ENCODE data around the gene REEP6. TPM values are rescaled to one million over a fixed set of nuclear protein-coding genes. Genes with fewer than 3 reads are reported as not detected.
"Not testable (repeated sequence)": the region's sequence is repeated elsewhere in the genome, so short reads cannot be mapped to it uniquely, and the experiment has no call there.

The REEP6 gene
- total and polyA plus RNA-seq, 11 donors, result 1.9 to 6.0 (median 3.6) TPM

DNA sequence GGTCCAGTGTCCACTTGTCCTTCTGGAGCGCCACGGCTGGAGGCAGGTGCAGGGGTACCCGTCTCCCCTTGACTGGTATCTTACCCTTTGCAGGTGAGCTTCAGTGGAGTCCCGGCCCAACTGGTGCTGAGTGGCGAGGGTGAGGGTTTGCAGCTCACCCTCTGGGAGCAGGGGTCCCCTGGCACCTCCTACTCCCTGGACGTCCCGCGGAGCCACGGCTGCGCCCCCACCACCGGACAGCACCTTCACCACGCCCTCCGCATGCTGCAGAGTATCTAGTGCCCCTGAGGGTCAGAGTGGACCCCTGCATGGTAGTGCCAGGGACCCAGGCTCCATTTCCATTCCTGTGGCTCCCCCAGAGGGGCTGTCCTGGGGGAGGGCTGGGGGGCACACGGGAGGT, 44.0 kb downstream of the REEP6 start:
- TF ChIP-seq, protein P1, sequence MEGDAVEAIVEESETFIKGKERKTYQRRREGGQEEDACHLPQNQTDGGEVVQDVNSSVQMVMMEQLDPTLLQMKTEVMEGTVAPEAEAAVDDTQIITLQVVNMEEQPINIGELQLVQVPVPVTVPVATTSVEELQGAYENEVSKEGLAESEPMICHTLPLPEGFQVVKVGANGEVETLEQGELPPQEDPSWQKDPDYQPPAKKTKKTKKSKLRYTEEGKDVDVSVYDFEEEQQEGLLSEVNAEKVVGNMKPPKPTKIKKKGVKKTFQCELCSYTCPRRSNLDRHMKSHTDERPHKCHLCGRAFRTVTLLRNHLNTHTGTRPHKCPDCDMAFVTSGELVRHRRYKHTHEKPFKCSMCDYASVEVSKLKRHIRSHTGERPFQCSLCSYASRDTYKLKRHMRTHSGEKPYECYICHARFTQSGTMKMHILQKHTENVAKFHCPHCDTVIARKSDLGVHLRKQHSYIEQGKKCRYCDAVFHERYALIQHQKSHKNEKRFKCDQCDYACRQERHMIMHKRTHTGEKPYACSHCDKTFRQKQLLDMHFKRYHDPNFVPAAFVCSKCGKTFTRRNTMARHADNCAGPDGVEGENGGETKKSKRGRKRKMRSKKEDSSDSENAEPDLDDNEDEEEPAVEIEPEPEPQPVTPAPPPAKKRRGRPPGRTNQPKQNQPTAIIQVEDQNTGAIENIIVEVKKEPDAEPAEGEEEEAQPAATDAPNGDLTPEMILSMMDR (IDR thresholded peaks at IDR 0.05), result no peak
- TF ChIP-seq POLR2A (IDR thresholded peaks at IDR 0.05), result no peak
- no peak overlapping the region for H3K4me3 ChIP-seq
- H3K27ac ChIP-seq, result no peak overlapping the region
- no peak for DNase-seq
- no peak for ATAC-seq
- intact Hi-C loops (cut with DNase I), result no loop called here
- H3K9me3 ChIP-seq, result no peaks in the 10 kb centered on the region
- H3K4me1 ChIP-seq, result peaks cover 0 to 10% (median 3%) of the 10 kb centered on the region in 12 donors
- H3K27me3 ChIP-seq, result peaks cover 0 to 23% (median 0%) of the 10 kb centered on the region in 9 donors
- H3K36me3 ChIP-seq, result no peaks in the 10 kb centered on the region
- 81 to 90% (median 89%) methylated on average over 12 to 14 of the region's 14 CpGs for WGBS, 4 donors

DNA sequence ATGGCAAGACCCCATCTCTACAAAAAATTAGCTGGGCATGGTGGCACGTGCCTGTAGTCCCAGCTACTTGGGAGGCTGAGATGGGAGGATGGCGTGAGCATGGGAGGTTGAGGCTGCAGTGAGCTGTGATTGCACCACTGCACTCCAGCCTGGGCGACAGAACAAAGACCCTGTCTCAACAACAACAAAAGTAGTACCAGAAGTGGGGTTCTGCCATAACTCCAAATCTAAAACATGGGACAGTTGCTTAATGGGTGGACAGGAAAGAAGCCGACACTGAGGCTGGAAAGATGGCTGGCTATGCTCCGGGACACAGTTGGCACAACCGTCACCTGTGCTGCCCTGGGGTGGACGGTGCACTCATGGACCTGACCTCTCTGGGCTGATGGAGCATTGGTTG, 44.7 kb downstream of the REEP6 start:
- H3K36me3 ChIP-seq; H3K9me3 ChIP-seq; intact Hi-C loops (cut with DNase I); ATAC-seq; H3K4me3 ChIP-seq; H3K27ac ChIP-seq; DNase-seq: not testable (repeated sequence)
- H3K27me3 ChIP-seq, result peaks cover 0 to 23% (median 0%) of the 10 kb centered on the region in 9 donors
- WGBS, 4 donors, result 89 to 94% (median 93%) methylated on average over 7 of the region's 7 CpGs
- peaks cover 0 to 17% (median 3%) of the 10 kb centered on the region in 12 donors for H3K4me1 ChIP-seq

DNA sequence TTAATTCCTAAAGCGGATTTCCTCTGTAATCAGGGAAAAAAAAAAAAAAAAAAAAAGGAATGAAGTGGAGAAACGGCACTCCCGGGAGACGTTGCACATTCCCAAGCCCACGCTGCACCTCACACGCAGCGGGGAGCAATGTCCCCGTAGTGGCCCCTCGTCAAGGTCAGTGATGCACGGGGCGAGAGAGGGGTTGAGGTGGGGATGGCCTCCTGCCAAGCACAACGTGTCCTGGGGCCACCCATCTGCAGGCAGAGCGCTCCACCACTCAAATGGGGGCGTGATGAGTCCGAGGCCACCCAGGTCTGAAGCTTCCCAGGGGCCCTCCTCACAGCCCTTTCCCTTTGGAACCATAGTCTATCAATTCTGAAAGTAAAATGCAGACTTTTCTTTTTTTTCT, 48.0 kb downstream of the REEP6 start:
- Histone ChIP-seq H3K27ac (no peak overlapping the region), H3K4me3 (no peak overlapping the region), H3K27me3 (peaks cover 0 to 36% (median 0%) of the 10 kb centered on the region in 9 donors), H3K4me1 (peaks cover 0 to 20% (median 3%) of the 10 kb centered on the region in 12 donors), H3K36me3 (no peaks in the 10 kb centered on the region), H3K9me3 (no peaks in the 10 kb centered on the region)
- DNase-seq (no peak), ATAC-seq (peak in 2 of 4 donors; percentile 20 to 27)
- 13 to 22% (median 18%) methylated on average over 15 of the region's 15 CpGs for WGBS, 4 donors
- intact Hi-C loops (cut with DNase I), result no loop called here
- no peak for TF ChIP-seq POLR2A (IDR thresholded peaks at IDR 0.05)
- TF ChIP-seq, protein P1 (IDR thresholded peaks at IDR 0.05), result no peak

DNA sequence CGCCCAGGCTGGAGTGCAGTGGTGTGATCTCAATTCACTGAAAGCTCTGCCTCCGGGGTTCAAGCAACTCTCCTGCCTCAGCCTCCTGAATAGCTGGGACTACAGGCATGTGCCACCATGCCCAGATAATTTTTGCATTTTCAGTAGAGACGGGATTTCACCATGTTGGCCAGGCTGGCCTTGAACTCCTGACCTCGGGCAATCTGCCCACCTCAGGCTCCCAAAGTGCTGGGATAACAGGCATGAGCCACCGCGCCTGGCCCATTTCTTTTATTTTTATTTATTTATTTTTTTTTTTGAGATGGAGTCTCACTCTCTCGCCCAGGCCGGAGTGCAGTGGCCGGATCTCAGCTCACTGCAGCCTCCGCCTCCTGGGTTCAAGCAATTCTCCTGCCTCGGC, 48.8 kb downstream of the REEP6 start:
- not testable (repeated sequence) for H3K4me3 ChIP-seq, ATAC-seq, H3K36me3 ChIP-seq, H3K9me3 ChIP-seq, DNase-seq
- peaks cover 0 to 36% (median 0%) of the 10 kb centered on the region in 9 donors for H3K27me3 ChIP-seq
- peaks cover 0 to 20% (median 3%) of the 10 kb centered on the region in 12 donors for H3K4me1 ChIP-seq
- peak overlapping the region in 1 of 12 donors; percentile 49 for H3K27ac ChIP-seq
- intact Hi-C loops (cut with DNase I), result loop anchor here in 3 of 10 donors (10.0 kb wide), 4 partner anchors 135 to 285 kb away; no protein-coding TSS in a partner anchor
- 87 to 94% (median 89%) methylated on average over 11 of the region's 11 CpGs for WGBS, 4 donors

DNA sequence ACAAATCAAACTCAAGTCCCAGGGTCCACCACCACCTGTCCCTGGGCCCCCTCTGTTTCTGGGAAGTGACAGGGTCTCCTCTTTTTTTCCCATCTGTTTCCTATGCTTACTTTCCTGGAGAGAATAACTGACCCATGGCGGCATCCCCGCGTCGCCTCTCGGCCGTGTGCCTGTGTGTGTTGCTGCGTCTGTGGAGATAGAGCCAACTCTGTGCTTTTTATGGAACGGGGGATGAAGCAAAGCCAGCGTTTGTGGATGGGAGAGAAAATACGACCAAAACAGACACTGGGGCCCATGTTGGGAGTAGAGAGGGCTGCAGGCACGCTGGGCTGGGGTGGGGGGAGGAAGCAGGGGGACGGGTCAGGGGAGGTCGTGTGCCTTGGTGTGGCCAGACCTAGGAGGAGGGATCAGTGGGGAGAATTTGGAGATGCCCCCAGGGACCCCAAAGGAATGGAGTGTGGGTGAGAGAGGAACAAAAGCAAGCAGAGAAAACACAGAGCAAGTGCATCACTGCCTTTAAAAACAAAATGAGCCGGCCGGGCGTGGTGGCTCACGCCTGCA, 49.5 kb downstream of the REEP6 start:
- H3K4me3 ChIP-seq, result no peak overlapping the region
- no peaks in the 10 kb centered on the region for H3K36me3 ChIP-seq
- WGBS, 4 donors, result 18 to 21% (median 19%) methylated on average over 17 of the region's 17 CpGs
- H3K27ac ChIP-seq, result peak overlapping the region in 2 of 12 donors; percentile 17 to 49
- DNase-seq (no peak), ATAC-seq (peak in 2 of 4 donors; percentile 64 to 71)
- TF ChIP-seq POLR2A (IDR thresholded peaks at IDR 0.05), result no peak
- TF ChIP-seq, protein P1 (IDR thresholded peaks at IDR 0.05), result no peak
- peaks cover 0 to 20% (median 3%) of the 10 kb centered on the region in 12 donors for H3K4me1 ChIP-seq
- intact Hi-C loops (cut with DNase I), result loop anchor here in 3 of 10 donors (10.0 kb wide), 4 partner anchors 134 to 284 kb away; no protein-coding TSS in a partner anchor
- peaks cover 0 to 31% (median 1%) of the 10 kb centered on the region in 9 donors for H3K27me3 ChIP-seq
- H3K9me3 ChIP-seq, result no peaks in the 10 kb centered on the region

Other genes with a start within 250 kb of the REEP6 start
- gene ATP5F1D, start 249.4 kb upstream of the REEP6 start, total RNA-seq, result 100 to 1,000 TPM; 201 to 584 (median 450) TPM
- 1,000 to 10,000 TPM in 1 of 2 donors, 100 to 1,000 TPM in 1; 459 to 1,034 TPM for gene ATP5F1D, start 249.4 kb upstream of the REEP6 start, polyA plus RNA-seq
- 100 to 1,000 TPM in 1 of 9 donors, 10 to 100 TPM in 8; 25.8 to 115 (median 60.5) TPM for gene MIDN, start 242.6 kb upstream of the REEP6 start, total RNA-seq
- gene MIDN, start 242.6 kb upstream of the REEP6 start, polyA plus RNA-seq, result 10 to 100 TPM; 31.5 to 33.6 TPM
- gene CIRBP, start 221.8 kb upstream of the REEP6 start, total RNA-seq, result 100 to 1,000 TPM; 149 to 425 (median 269) TPM
- 100 to 1,000 TPM; 217 to 282 TPM for gene CIRBP, start 221.8 kb upstream of the REEP6 start, polyA plus RNA-seq
- 10 to 100 TPM; 11.6 to 46.7 (median 18.7) TPM for gene FAM174C, start 215.7 kb upstream of the REEP6 start, total RNA-seq
- gene FAM174C, start 215.7 kb upstream of the REEP6 start, polyA plus RNA-seq, result 10 to 100 TPM; 23.8 to 56.4 TPM
- not detected for gene EFNA2, start 205.3 kb upstream of the REEP6 start, total RNA-seq
- not detected for gene EFNA2, start 205.3 kb upstream of the REEP6 start, polyA plus RNA-seq
- gene NDUFS7, start 107.3 kb upstream of the REEP6 start, total RNA-seq, result 100 to 1,000 TPM; 205 to 717 (median 336) TPM
- 100 to 1,000 TPM; 251 to 634 TPM for gene NDUFS7, start 107.3 kb upstream of the REEP6 start, polyA plus RNA-seq
- 100 to 1,000 TPM in 1 of 9 donors, 10 to 100 TPM in 8; 35.9 to 167 (median 62.5) TPM for gene GAMT, start 89.6 kb upstream of the REEP6 start, total RNA-seq
- gene GAMT, start 89.6 kb upstream of the REEP6 start, polyA plus RNA-seq, result 100 to 1,000 TPM in 1 of 2 donors, 10 to 100 TPM in 1; 21.9 to 180 TPM
- 100 to 1,000 TPM in 1 of 9 donors, 10 to 100 TPM in 8; 36.8 to 124 (median 78.5) TPM for gene DAZAP1, start 83.6 kb upstream of the REEP6 start, total RNA-seq
- gene DAZAP1, start 83.6 kb upstream of the REEP6 start, polyA plus RNA-seq, result 100 to 1,000 TPM in 1 of 2 donors, 10 to 100 TPM in 1; 65.8 to 128 TPM
- gene RPS15, start 52.8 kb upstream of the REEP6 start, total RNA-seq, result 1,000 to 10,000 TPM in 2 of 9 donors, 100 to 1,000 TPM in 7; 468 to 2,348 (median 669) TPM
- 1,000 to 10,000 TPM; 2,165 to 2,683 TPM for gene RPS15, start 52.8 kb upstream of the REEP6 start, polyA plus RNA-seq
- under 1 TPM in 8 of 9 donors, not detected in 1; 0.04 to 0.72 (median 0.14) TPM for gene APC2, start 41.1 kb upstream of the REEP6 start, total RNA-seq
- under 1 TPM; 0.07 to 0.08 TPM for gene APC2, start 41.1 kb upstream of the REEP6 start, polyA plus RNA-seq
- gene C19orf25, start 12.0 kb upstream of the REEP6 start, total RNA-seq, result 10 to 100 TPM in 8 of 9 donors, 1 to 10 TPM in 1; 9.4 to 29.2 (median 15.7) TPM
- 10 to 100 TPM; 27.6 to 27.8 TPM for gene C19orf25, start 12.0 kb upstream of the REEP6 start, polyA plus RNA-seq
- 1 to 10 TPM in 6 of 9 donors, under 1 TPM in 3; 0.31 to 1.9 (median 1.7) TPM for gene PCSK4, start 831 bp upstream of the REEP6 start, total RNA-seq
- gene PCSK4, start 831 bp upstream of the REEP6 start, polyA plus RNA-seq, result under 1 TPM; 0.83 to 0.91 TPM
- gene ADAMTSL5, start 21.8 kb downstream of the REEP6 start, total RNA-seq, result 10 to 100 TPM; 24.4 to 53.6 (median 33.9) TPM
- 10 to 100 TPM; 20.8 to 25.5 TPM for gene ADAMTSL5, start 21.8 kb downstream of the REEP6 start, polyA plus RNA-seq
- under 1 TPM in 1 of 9 donors, not detected in 8; 0.17 TPM for gene PLK5, start 32.9 kb downstream of the REEP6 start, total RNA-seq
- under 1 TPM in 1 of 2 donors, not detected in 1; 0.30 TPM for gene PLK5, start 32.9 kb downstream of the REEP6 start, polyA plus RNA-seq
- 10 to 100 TPM in 4 of 9 donors, 1 to 10 TPM in 5; 6.1 to 18.6 (median 9.6) TPM for gene MEX3D, start 77.1 kb downstream of the REEP6 start, total RNA-seq
- 1 to 10 TPM; 1.9 to 6.0 TPM for gene MEX3D, start 77.1 kb downstream of the REEP6 start, polyA plus RNA-seq
- gene MBD3, start 101.7 kb downstream of the REEP6 start, total RNA-seq, result 100 to 1,000 TPM in 2 of 9 donors, 10 to 100 TPM in 7; 38.6 to 107 (median 62.5) TPM
- gene MBD3, start 101.7 kb downstream of the REEP6 start, polyA plus RNA-seq, result 100 to 1,000 TPM; 110 to 146 TPM
- 100 to 1,000 TPM; 170 to 982 (median 690) TPM for gene UQCR11, start 114.3 kb downstream of the REEP6 start, total RNA-seq
- gene UQCR11, start 114.3 kb downstream of the REEP6 start, polyA plus RNA-seq, result 100 to 1,000 TPM; 271 to 329 TPM
- 10 to 100 TPM; 13.2 to 38.0 (median 22.3) TPM for gene TCF3, start 161.4 kb downstream of the REEP6 start, total RNA-seq
- 10 to 100 TPM; 13.4 to 40.2 TPM for gene TCF3, start 161.4 kb downstream of the REEP6 start, polyA plus RNA-seq